GM12878 (cell line): ENCODE measurements around the gene KIDINS220. TPM values are rescaled to one million over a fixed set of nuclear protein-coding genes. Genes with fewer than 3 reads are reported as not detected.

ENCODE experiments used
- ATAC-seq: fragments of 200-7000 bp; cut with Tn5 transposase; 3 replicates; pipeline ENCODE4 v1.9.1; 2020; ENCODE audit warnings: mild to moderate bottlenecking, moderate library complexity
- BruUV-seq: library from RNA; stranded (reverse); fragments of 400-500 nt; replicated peaks from 2 replicates; lab custom pipeline; 2021; lab: Mats Ljungman, UMichigan
- CTCF ChIA-PET: fragments of 300-600 bp; sonication (Branson Sonifier 250); formaldehyde crosslinking; extraction: SDS; loops from one replicate; lab custom pipeline; 2021; ENCODE audit warnings: inconsistent platforms; lab: Yijun Ruan, JAX
- POLR2A ChIA-PET: fragments of 350-600 bp; formaldehyde crosslinking; extraction: SDS; loops from one replicate; lab custom pipeline; 2021; ENCODE audit warnings: inconsistent platforms; lab: Charles Lee
- RAD21 ChIA-PET: fragments of 300-600 bp; sonication (Branson Sonifier 250); formaldehyde crosslinking; loops from one replicate; lab custom pipeline; 2023; ENCODE audit warnings: antibody characterized with exemption; ENCODE audit not compliant: unreplicated experiment; lab: Charles Lee
- SMC1A ChIA-PET: fragments of 300-600 bp; sonication (Branson Sonifier 250); formaldehyde crosslinking; loops from one replicate; lab custom pipeline; 2023; ENCODE audit not compliant: unreplicated experiment, uncharacterized antibody; lab: Charles Lee
- DNase-seq: peaks from one replicate; pipeline ENCODE4 v3.0.0-alpha.2; 2011; ENCODE audit warnings: low read depth, low spot score
- FAIRE-seq: peaks from 3 replicates; lab custom pipeline; 2011; peaks lifted over from hg19 to GRCh38; lab: Jason Lieb, UNC
- H2AFZ ChIP-seq: 2 replicates; pipeline ENCODE4 v1.6.0; 2011; ENCODE audit warnings: low read depth, low read length, control low read depth; ENCODE audit not compliant: control insufficient read depth
- H3K27ac ChIP-seq: 2 replicates; pipeline ENCODE4 v1.5.1; 2011; ENCODE audit warnings: control low read depth; ENCODE audit not compliant: control insufficient read depth, insufficient read depth
- H3K27me3 ChIP-seq, 2 experiments: replicated peaks in 1 of 2; 2 replicates each; pipeline versions ENCODE4 v1.6.0 to v1.6.1; 2011; ENCODE audit warnings: low read length in 1 of 2; ENCODE audit not compliant: control insufficient read depth in 2 of 2, insufficient read depth in 2 of 2
- H3K36me3 ChIP-seq, 2 experiments: 2 replicates each; pipeline ENCODE4 v1.5.1; 2011; ENCODE audit warnings: low read length in 1 of 2; ENCODE audit not compliant: control insufficient read depth in 2 of 2, insufficient read depth in 2 of 2
- H3K4me1 ChIP-seq: 2 replicates; pipeline ENCODE4 v1.6.1; 2011; ENCODE audit warnings: mild to moderate bottlenecking, low read length, moderate library complexity, mixed read lengths; ENCODE audit not compliant: control insufficient read depth, insufficient read depth
- H3K4me2 ChIP-seq: 2 replicates; pipeline ENCODE4 v1.6.0; 2011; ENCODE audit warnings: control low read depth; ENCODE audit not compliant: control insufficient read depth, insufficient read depth
- H3K4me3 ChIP-seq: fragments of 200-600 bp; sonication (generic); 2 replicates; pipeline ENCODE4 v1.5.1; 2016
- H3K79me2 ChIP-seq: 2 replicates; pipeline ENCODE4 v1.6.0; 2011; ENCODE audit warnings: low read length; ENCODE audit not compliant: control insufficient read depth, insufficient read depth
- H3K9ac ChIP-seq: 2 replicates; pipeline ENCODE4 v1.8.0; 2011; ENCODE audit warnings: low read length, control low read depth, mixed read lengths; ENCODE audit not compliant: control insufficient read depth, insufficient read depth
- H3K9me3 ChIP-seq: replicated peaks from 3 replicates; pipeline ENCODE4 v1.5.1; 2011; ENCODE audit warnings: mild to moderate bottlenecking, low read length; ENCODE audit not compliant: control insufficient read depth, insufficient read depth
- H4K20me1 ChIP-seq: 2 replicates; pipeline ENCODE4 v1.6.0; 2011; ENCODE audit not compliant: control insufficient read depth, insufficient read depth
- ETV6 ChIP-seq, 2 experiments: fragments of 450-650 bp in 1 of 2; IDR thresholded peaks in 1 of 2; conservative IDR thresholded peaks in 1 of 2; 2 replicates each; pipeline ENCODE4 v1.6.1; 2014; ENCODE audit warnings: antibody characterized with exemption in 1 of 2, borderline replicate concordance in 1 of 2, low read depth in 1 of 2, mild to moderate bottlenecking in 1 of 2, moderate library complexity in 1 of 2
- FOS ChIP-seq: IDR thresholded peaks from 3 replicates; pipeline ENCODE4 v1.6.1; 2011; ENCODE audit warnings: borderline replicate concordance; ENCODE audit not compliant: insufficient read length; ENCODE audit errors: extremely low read depth
- HDGF ChIP-seq: fragments of 450-650 bp; IDR thresholded peaks from 2 replicates; pipeline ENCODE4 v1.6.1; 2016; ENCODE audit warnings: antibody characterized with exemption
- KAT2A ChIP-seq: conservative IDR thresholded peaks from 2 replicates; pipeline ENCODE4 v1.6.1; 2011; ENCODE audit warnings: low read depth, low read length; ENCODE audit not compliant: control insufficient read depth
- MTA2 ChIP-seq: fragments of 450-650 bp; IDR thresholded peaks from 2 replicates; pipeline ENCODE4 v1.6.1; 2016; ENCODE audit warnings: low read depth, mild to moderate bottlenecking, moderate library complexity
- NR2C2 ChIP-seq: IDR thresholded peaks from 2 replicates; pipeline ENCODE4 v1.6.1; 2011; ENCODE audit warnings: borderline replicate concordance, low read depth; ENCODE audit not compliant: control insufficient read depth, insufficient read length
- POLR2AphosphoS2 ChIP-seq: IDR thresholded peaks from 2 replicates; pipeline ENCODE4 v1.6.1; 2011; ENCODE audit warnings: low read depth, mild to moderate bottlenecking, low read length, improper control_type of control experiment, moderate library complexity
- RCOR1 ChIP-seq: conservative IDR thresholded peaks from 2 replicates; pipeline ENCODE4 v1.6.1; 2012; ENCODE audit warnings: low read depth, low read length, improper control_type of control experiment
- SMARCA5 ChIP-seq: fragments of 450-650 bp; IDR thresholded peaks from 2 replicates; pipeline ENCODE4 v1.6.1; 2017; ENCODE audit warnings: mild to moderate bottlenecking
- TAF1 ChIP-seq: IDR thresholded peaks from 2 replicates; pipeline ENCODE4 v1.6.1; 2011; ENCODE audit warnings: mild to moderate bottlenecking, low read depth, low read length, borderline replicate concordance
- TCF12 ChIP-seq: IDR thresholded peaks from 2 replicates; pipeline ENCODE4 v1.6.1; 2011; ENCODE audit warnings: low read depth, mild to moderate bottlenecking, low read length
- ZZZ3 ChIP-seq: IDR thresholded peaks from 2 replicates; pipeline ENCODE4 v1.6.1; 2011; ENCODE audit warnings: low read depth; ENCODE audit not compliant: control insufficient read depth, insufficient read length
- WGBS: methylation state at CpG from one replicate; pipeline ENCODE4 v1.1.6; 2016; ENCODE audit warnings: low lambda C conversion rate; ENCODE audit not compliant: insufficient replicate concordance, insufficient coverage; ENCODE audit errors: missing lambda C conversion rate; 5-methylcytosine and 5-hydroxymethylcytosine counted together
- in situ Hi-C: fragments of 300-500 bp; cut with MboI; formaldehyde crosslinking; loops from 9 replicates; pipeline ENCODE4 v1.14.3; 2018; ENCODE audit warnings: mixed read lengths
- intact Hi-C: fragments of 100-400 bp; cut with micrococcal nuclease; formaldehyde crosslinking; loops from one replicate; pipeline ENCODE4 v1.14.2; 2022; ENCODE audit not compliant: unreplicated experiment
- polyA plus RNA-seq, 11 experiments: library from polyadenylated mRNA; depleted of rRNA in 4 of 11; unstranded in 6 of 11; stranded (reverse) in 5 of 11; fragments of >200 nt; fragmentation: Nextera tagmentation in 4 of 11; fragmentation: Illumina TruSeq in 1 of 11; extraction: Ambion mirVana in 4 of 11; extraction: Trizol in 1 of 11; gene quantifications; 1 replicate in 1 of 11; 2 replicates in 10 of 11; pipeline versions ENCODE4 v1.2.1 to v1.2.3, GENCODE V29; 2011 to 2016; ENCODE audit warnings: inconsistent platforms in 2 of 11, missing spikeins in 2 of 11, low read depth in 1 of 11
- total RNA-seq, 4 experiments: library from RNA; depleted of rRNA in 3 of 4; stranded (reverse); fragments of >200 nt in 3 of 4; fragmentation: Illumina TruSeq in 1 of 4; extraction: Trizol in 1 of 4; gene quantifications; 2 replicates each; pipeline versions ENCODE4 v1.2.1 to v1.2.3, GENCODE V29; 2013 to 2021
- TF ChIP-seq, protein P1 (sequence below): fragments of 150-350 bp; IDR thresholded peaks from 2 replicates; pipeline ENCODE4 v1.6.1; 2016; ENCODE audit warnings: low read depth, low read length
- TF ChIP-seq, protein P2 (sequence below): fragments of 450-650 bp; IDR thresholded peaks from 2 replicates; pipeline ENCODE4 v1.6.1; 2018; ENCODE audit warnings: borderline replicate concordance, mild to moderate bottlenecking; ENCODE audit not compliant: partially characterized antibody
- TF ChIP-seq, protein P3 (sequence below): fragments of 450-650 bp; formaldehyde crosslinking; IDR thresholded peaks from 2 replicates; pipeline ENCODE4 v1.4.0; 2022; ENCODE audit warnings: mild to moderate bottlenecking, moderate library complexity

Gene KIDINS220
- total and polyA plus RNA-seq, 10 of the 15 experiments (the other 5 are each of a cell fraction or from before 2014, with no cell fraction given): 6.0 to 31.2 (median 16.0) TPM

DNA sequence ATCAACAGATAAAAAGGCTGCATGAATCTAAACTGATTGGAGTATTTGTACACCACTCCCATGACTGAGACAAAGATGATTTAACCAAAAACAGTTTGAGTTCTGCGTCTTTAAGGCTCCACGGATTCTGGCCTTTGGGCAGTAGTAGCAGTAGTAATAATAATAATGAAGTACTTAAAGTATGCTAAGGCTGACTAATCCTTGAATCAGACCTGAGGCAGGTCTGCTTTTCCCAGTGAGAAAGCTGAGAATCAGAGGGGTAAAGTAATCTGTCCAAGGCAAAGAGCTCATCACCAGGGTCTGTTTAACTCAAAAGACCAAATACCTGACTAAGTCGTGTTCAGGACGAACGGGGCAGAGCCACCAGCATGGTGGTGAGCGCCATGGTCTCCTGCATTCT, 94.2 kb downstream of the KIDINS220 start:
- SMC1A ChIA-PET: interaction anchor here (0.6 to 3.0 kb wide), 5 partner anchors 8 to 60 kb away, joined by 3 to 7 read pairs (median 3); no protein-coding TSS in a partner anchor
- FAIRE-seq (no peak), ATAC-seq (no peak), DNase-seq (no peak)
- Histone ChIP-seq H3K4me3 (no peak overlapping the region), H4K20me1 (no peaks in the 10 kb centered on the region), H3K79me2 (no peaks in the 10 kb centered on the region), H3K9me3 (no peaks in the 10 kb centered on the region), H3K4me2 (no peak overlapping the region), H3K9ac (no peak overlapping the region), H3K4me1 (no peaks in the 10 kb centered on the region), H3K36me3 (no peaks in the 10 kb centered on the region; a peak in 4 of 4 replicates), H3K27me3 (no peaks in the 10 kb centered on the region), H3K27ac (no peak overlapping the region), H2AFZ (no peak overlapping the region)
- RAD21 ChIA-PET: no interaction called here
- BruUV-seq: no TSS peak
- intact Hi-C loops (no loop called here), in situ Hi-C loops (no loop called here)
- over 99% methylated on average over 6 of the region's 6 CpGs for WGBS
- POLR2A ChIA-PET: no interaction called here
- CTCF ChIA-PET: interaction anchor here (1.2 kb wide), 1 partner anchor 11 kb away, joined by 3 read pairs; no protein-coding TSS in a partner anchor
- no peak for TF ChIP-seq TAF1
- no peak for TF ChIP-seq ETV6 (conservative IDR thresholded peaks at IDR 0.05 in 1 of 2, IDR thresholded peaks at IDR 0.05 in 1 of 2; ENCODE audit: borderline replicate concordance in 1 of 2, low read depth in 1 of 2)
- TF ChIP-seq, protein P1, sequence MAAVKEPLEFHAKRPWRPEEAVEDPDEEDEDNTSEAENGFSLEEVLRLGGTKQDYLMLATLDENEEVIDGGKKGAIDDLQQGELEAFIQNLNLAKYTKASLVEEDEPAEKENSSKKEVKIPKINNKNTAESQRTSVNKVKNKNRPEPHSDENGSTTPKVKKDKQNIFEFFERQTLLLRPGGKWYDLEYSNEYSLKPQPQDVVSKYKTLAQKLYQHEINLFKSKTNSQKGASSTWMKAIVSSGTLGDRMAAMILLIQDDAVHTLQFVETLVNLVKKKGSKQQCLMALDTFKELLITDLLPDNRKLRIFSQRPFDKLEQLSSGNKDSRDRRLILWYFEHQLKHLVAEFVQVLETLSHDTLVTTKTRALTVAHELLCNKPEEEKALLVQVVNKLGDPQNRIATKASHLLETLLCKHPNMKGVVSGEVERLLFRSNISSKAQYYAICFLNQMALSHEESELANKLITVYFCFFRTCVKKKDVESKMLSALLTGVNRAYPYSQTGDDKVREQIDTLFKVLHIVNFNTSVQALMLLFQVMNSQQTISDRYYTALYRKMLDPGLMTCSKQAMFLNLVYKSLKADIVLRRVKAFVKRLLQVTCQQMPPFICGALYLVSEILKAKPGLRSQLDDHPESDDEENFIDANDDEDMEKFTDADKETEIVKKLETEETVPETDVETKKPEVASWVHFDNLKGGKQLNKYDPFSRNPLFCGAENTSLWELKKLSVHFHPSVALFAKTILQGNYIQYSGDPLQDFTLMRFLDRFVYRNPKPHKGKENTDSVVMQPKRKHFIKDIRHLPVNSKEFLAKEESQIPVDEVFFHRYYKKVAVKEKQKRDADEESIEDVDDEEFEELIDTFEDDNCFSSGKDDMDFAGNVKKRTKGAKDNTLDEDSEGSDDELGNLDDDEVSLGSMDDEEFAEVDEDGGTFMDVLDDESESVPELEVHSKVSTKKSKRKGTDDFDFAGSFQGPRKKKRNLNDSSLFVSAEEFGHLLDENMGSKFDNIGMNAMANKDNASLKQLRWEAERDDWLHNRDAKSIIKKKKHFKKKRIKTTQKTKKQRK: no peak
- no peak for TF ChIP-seq SMARCA5
- TF ChIP-seq KAT2A: no peak
- TF ChIP-seq MTA2: no peak
- TF ChIP-seq, protein P2, sequence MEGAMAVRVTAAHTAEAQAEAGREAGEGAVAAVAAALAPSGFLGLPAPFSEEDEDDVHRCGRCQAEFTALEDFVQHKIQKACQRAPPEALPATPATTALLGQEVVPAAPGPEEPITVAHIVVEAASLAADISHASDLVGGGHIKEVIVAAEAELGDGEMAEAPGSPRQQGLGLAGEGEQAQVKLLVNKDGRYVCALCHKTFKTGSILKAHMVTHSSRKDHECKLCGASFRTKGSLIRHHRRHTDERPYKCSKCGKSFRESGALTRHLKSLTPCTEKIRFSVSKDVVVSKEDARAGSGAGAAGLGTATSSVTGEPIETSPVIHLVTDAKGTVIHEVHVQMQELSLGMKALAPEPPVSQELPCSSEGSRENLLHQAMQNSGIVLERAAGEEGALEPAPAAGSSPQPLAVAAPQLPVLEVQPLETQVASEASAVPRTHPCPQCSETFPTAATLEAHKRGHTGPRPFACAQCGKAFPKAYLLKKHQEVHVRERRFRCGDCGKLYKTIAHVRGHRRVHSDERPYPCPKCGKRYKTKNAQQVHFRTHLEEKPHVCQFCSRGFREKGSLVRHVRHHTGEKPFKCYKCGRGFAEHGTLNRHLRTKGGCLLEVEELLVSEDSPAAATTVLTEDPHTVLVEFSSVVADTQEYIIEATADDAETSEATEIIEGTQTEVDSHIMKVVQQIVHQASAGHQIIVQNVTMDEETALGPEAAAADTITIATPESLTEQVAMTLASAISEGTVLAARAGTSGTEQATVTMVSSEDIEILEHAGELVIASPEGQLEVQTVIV: no peak
- TF ChIP-seq NR2C2: no peak
- TF ChIP-seq TCF12: no peak
- no peak for TF ChIP-seq POLR2AphosphoS2
- no peak for TF ChIP-seq HDGF
- no peak for TF ChIP-seq ZZZ3
- TF ChIP-seq, protein P3, sequence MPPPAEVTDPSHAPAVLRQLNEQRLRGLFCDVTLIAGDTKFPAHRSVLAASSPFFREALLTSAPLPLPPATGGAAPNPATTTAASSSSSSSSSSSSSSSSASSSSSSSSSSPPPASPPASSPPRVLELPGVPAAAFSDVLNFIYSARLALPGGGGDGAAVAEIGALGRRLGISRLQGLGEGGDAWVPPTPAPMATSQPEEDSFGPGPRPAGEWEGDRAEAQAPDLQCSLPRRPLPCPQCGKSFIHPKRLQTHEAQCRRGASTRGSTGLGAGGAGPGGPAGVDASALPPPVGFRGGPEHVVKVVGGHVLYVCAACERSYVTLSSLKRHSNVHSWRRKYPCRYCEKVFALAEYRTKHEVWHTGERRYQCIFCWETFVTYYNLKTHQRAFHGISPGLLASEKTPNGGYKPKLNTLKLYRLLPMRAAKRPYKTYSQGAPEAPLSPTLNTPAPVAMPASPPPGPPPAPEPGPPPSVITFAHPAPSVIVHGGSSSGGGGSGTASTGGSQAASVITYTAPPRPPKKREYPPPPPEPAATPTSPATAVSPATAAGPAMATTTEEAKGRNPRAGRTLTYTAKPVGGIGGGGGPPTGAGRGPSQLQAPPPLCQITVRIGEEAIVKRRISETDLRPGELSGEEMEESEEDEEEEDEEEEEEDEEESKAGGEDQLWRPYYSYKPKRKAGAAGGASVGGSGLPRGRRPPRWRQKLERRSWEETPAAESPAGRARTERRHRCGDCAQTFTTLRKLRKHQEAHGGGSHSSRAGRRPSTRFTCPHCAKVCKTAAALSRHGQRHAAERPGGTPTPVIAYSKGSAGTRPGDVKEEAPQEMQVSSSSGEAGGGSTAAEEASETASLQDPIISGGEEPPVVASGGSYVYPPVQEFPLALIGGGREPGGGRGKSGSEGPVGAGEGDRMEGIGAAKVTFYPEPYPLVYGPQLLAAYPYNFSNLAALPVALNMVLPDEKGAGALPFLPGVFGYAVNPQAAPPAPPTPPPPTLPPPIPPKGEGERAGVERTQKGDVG (CRISPR knock-in tag): no peak
- no peak for TF ChIP-seq RCOR1
- no peak for TF ChIP-seq FOS
